Small intestine (tissue), 7 donors: ENCODE measurements around the gene LHX2. TPM values are rescaled to one million over a fixed set of nuclear protein-coding genes. Genes with fewer than 3 reads are reported as not detected.
"Not testable (repeated sequence)": the region's sequence is repeated elsewhere in the genome, so short reads cannot be mapped to it uniquely, and the experiment has no call there.

Experiments
- DNase-seq, 2 donors: peaks; one replicate each; pipeline versions ENCODE4 v3.0.0 to v3.0.0-alpha.2; 2013
- FAIRE-seq: peaks from 2 replicates; lab custom pipeline; 2012; peaks lifted over from hg19 to GRCh38; lab: Jason Lieb, UNC
- H3K27ac ChIP-seq, 3 donors: one replicate each; pipeline ENCODE4 v1.5.1; 2013; ENCODE audit warnings: low read length in 2 of 3, mild to moderate bottlenecking in 2 of 3, control low read depth in 1 of 3, inconsistent platforms in 1 of 3, low read depth in 1 of 3, moderate library complexity in 1 of 3
- H3K27me3 ChIP-seq, 3 donors: one replicate each; pipeline ENCODE4 v1.6.1; 2013; ENCODE audit warnings: low read length in 3 of 3, inconsistent platforms in 1 of 3; ENCODE audit not compliant: control insufficient read depth in 3 of 3, insufficient read depth in 3 of 3
- H3K36me3 ChIP-seq, 3 donors: one replicate each; pipeline ENCODE4 v1.6.1; 2013; ENCODE audit warnings: low read length in 3 of 3, inconsistent platforms in 1 of 3, low read depth in 1 of 3, mild to moderate bottlenecking in 1 of 3, moderate library complexity in 1 of 3; ENCODE audit not compliant: control insufficient read depth in 3 of 3, insufficient read depth in 2 of 3
- H3K4me1 ChIP-seq, 3 donors: one replicate each; pipeline ENCODE4 v1.6.1; 2013; ENCODE audit warnings: low read length in 2 of 3, inconsistent platforms in 1 of 3, low read depth in 1 of 3, mild to moderate bottlenecking in 1 of 3, moderate library complexity in 1 of 3; ENCODE audit not compliant: control insufficient read depth in 3 of 3, insufficient read depth in 2 of 3
- H3K4me3 ChIP-seq, 3 donors: one replicate each; pipeline ENCODE4 v1.5.1; 2013; ENCODE audit warnings: low read length in 3 of 3, control low read depth in 1 of 3, inconsistent platforms in 1 of 3, low read depth in 1 of 3, mild to moderate bottlenecking in 1 of 3, moderate library complexity in 1 of 3
- H3K9me3 ChIP-seq, 2 donors: one replicate each; pipeline ENCODE4 v1.6.1; 2013; ENCODE audit warnings: low read depth in 1 of 2, low read length in 1 of 2; ENCODE audit not compliant: control insufficient read depth in 2 of 2, insufficient read depth in 1 of 2
- WGBS, 3 donors: extraction: QIAGEN DNeasy Blood & Tissue Kit; methylation state at CpG; one replicate each; pipeline ENCODE4 v1.1.7; 2013; 5-methylcytosine and 5-hydroxymethylcytosine counted together
- polyA plus RNA-seq, 4 donors: library from polyadenylated mRNA; stranded (reverse) in 3 of 4; unstranded in 1 of 4; fragments of 200-250 nt in 3 of 4; fragments of 120-200 nt in 1 of 4; gene quantifications; one replicate each; pipeline versions ENCODE4 v1.2.1 to v1.2.3, GENCODE V29; 2013
- donor health status: healthy with polysubstance abuse.
- donor health status: control.
- donor health status: control.
- donor health status: Bipolar disorder and iron deficiency.
- donor health status: healthy.

The LHX2 gene
- polyA plus RNA-seq, 4 donors: 0.07 TPM; not detected in 3

DNA sequence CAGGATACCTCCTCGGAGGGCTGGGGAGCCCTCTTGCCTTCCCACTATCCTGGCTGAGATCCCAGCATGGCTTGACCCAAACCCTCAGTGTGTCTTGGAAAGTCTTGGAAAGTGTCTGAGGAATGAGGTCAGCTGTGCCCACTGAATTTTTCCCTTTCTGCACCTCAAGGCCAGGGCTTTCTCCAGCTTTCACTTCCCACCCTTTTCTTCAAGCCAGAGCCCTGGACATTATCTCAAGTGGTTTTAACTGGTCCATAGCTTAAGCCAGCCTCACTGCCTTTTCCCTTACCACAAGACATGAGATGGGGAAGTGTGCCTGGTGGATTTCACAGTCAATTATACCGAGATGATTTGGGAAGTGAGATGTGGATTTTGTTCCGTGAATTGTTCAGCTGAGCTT is 35.7 kb upstream of the LHX2 start:
- Histone ChIP-seq H3K4me3 (no peak overlapping the region), H3K27me3 (peaks cover 0 to 37% (median 7%) of the 10 kb centered on the region in 3 donors), H3K36me3 (no peaks in the 10 kb centered on the region), H3K9me3 (peaks cover 0 to 5% of the 10 kb centered on the region in 2 donors), H3K27ac (no peak overlapping the region), H3K4me1 (no peaks in the 10 kb centered on the region)
- no peak for DNase-seq
- 67 to 69% (median 68%) methylated on average over 3 of the region's 3 CpGs for WGBS, 3 donors
- FAIRE-seq: no peak

DNA sequence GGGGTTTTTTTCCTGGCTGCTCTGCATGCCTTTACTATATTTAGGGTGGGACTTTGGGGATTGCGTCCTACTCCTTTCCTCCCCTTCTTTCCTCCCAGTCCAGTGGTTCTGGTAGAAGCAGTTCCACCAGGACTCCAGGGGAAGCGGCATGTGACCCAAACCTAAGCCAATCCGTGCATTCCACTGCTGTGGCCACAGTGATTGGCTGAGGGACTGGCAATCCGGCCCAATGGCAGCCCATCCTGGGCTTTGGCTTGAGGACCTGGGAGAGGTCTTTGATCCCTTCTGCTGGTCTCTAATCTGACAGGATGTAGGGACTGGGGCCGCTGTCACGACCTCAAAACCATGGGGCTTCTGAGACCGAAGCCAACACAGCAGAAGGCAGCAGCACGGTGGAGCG is 35.0 kb upstream of the LHX2 start:
- H3K9me3 ChIP-seq, H3K4me3 ChIP-seq, H3K27ac ChIP-seq, H3K36me3 ChIP-seq, H3K4me1 ChIP-seq, DNase-seq, FAIRE-seq: not testable (repeated sequence)
- H3K27me3 ChIP-seq: peaks cover 0 to 40% (median 9%) of the 10 kb centered on the region in 3 donors
- 78% methylated on average over 4 of the region's 9 CpGs; no CpG with 5 or more reads in 2 of the 3 donors for WGBS, 3 donors

DNA sequence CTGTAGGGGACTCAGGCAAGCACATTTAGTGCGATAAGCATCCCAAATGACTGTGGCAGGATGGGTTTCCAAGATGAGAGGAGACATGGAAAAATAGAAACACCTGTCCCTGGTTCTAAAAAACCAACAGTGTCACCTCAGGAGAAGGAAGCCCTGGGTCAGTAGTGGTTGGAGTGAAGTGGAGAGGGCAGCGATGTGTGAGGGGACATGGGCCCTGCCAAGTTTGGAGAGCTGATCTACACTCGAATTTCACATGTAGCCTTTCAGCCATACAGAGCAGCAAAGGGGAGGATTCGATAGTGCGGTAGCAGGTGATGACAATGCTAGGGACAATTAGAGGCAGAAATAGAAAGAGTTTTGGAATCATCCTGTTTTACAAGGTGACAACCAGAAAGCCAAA is 32.6 kb upstream of the LHX2 start:
- Histone ChIP-seq H3K9me3 (no peaks in the 10 kb centered on the region), H3K27ac (no peak overlapping the region), H3K4me1 (no peaks in the 10 kb centered on the region), H3K4me3 (no peak overlapping the region), H3K27me3 (peaks cover 0 to 52% (median 9%) of the 10 kb centered on the region in 3 donors), H3K36me3 (no peaks in the 10 kb centered on the region)
- DNase-seq: no peak
- 75 to 89% (median 87%) methylated on average over 4 of the region's 5 CpGs for WGBS, 3 donors
- FAIRE-seq: no peak

DNA sequence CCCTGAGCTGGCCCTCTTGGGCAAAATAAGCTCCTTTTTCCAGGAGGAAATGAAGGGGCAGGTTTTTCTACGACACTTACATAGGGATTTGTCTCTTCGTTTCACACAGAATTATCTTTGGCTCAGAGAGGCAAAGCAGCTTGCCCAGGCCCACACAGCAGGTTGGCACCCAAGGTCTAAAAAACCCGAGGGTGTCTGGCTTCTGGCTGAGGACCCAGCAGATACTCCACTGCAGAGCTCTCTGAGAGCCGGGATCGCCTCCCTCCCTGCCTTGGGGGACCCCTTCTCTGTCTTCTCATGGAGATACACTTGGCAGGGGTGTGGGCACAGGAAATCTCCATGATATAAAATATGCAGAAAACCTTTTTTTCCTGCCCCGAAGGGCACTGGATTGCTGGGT is 29.0 kb upstream of the LHX2 start:
- peaks cover 0 to 48% (median 9%) of the 10 kb centered on the region in 3 donors for H3K27me3 ChIP-seq
- H3K9me3 ChIP-seq: no peaks in the 10 kb centered on the region
- H3K4me1 ChIP-seq: no peaks in the 10 kb centered on the region
- no peak overlapping the region for H3K4me3 ChIP-seq
- no peaks in the 10 kb centered on the region for H3K36me3 ChIP-seq
- no peak for DNase-seq
- no peak for FAIRE-seq
- H3K27ac ChIP-seq: no peak overlapping the region
- 80 to 82% (median 82%) methylated on average over 6 of the region's 6 CpGs for WGBS, 3 donors

DNA sequence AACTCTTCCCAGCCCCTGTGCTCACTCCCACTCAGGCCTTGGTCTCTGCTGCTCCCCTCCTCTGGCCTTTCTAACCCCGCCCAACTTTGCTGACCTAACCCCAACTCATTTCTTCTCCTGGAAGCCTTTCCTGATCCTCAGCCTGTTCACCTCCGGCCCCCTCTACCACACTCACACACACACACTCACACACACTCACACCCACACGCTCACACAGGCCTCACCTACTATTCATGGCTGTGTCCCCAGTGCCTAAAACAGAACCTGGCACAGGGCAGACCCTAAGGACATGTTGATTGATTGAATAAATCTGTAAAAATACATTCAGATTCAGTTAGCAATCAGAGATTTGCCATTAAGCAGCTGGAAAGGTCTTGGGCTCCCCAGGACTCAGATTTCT is 28.5 kb upstream of the LHX2 start:
- Histone ChIP-seq H3K27me3 (peaks cover 0 to 53% (median 11%) of the 10 kb centered on the region in 3 donors), H3K9me3 (no peaks in the 10 kb centered on the region), H3K36me3 (no peaks in the 10 kb centered on the region), H3K4me1 (no peaks in the 10 kb centered on the region), H3K4me3 (no peak overlapping the region), H3K27ac (no peak overlapping the region)
- DNase-seq: no peak
- FAIRE-seq: no peak
- 75 to 79% (median 75%) methylated on average over 3 of the region's 3 CpGs for WGBS, 3 donors

DNA sequence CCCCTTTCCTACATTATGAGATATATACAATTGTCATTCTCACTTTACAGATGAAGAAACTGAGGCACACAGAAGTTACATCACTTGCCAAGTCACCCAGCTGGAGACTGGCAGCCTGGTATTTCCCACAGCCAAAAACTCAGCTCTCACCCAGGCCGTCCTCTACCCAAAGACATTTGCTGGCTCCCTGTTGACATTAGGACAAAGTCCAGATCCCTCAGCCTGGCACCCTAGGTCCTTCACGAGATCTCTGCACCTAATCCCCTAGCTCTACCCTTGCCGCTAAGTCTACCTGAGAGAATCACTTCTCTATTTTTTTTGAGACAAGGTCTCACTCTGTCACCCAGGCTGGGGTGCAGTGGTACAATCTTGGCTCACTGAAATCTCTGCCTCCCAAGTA is 26.8 kb upstream of the LHX2 start:
- Histone ChIP-seq H3K27me3 (peaks cover 0 to 60% (median 13%) of the 10 kb centered on the region in 3 donors), H3K36me3 (no peaks in the 10 kb centered on the region), H3K4me1 (no peaks in the 10 kb centered on the region), H3K4me3 (no peak overlapping the region), H3K27ac (no peak overlapping the region), H3K9me3 (no peaks in the 10 kb centered on the region)
- no peak for DNase-seq
- WGBS, 3 donors: 49 to 79% (median 66%) methylated on average over 3 of the region's 3 CpGs
- FAIRE-seq: no peak

DNA sequence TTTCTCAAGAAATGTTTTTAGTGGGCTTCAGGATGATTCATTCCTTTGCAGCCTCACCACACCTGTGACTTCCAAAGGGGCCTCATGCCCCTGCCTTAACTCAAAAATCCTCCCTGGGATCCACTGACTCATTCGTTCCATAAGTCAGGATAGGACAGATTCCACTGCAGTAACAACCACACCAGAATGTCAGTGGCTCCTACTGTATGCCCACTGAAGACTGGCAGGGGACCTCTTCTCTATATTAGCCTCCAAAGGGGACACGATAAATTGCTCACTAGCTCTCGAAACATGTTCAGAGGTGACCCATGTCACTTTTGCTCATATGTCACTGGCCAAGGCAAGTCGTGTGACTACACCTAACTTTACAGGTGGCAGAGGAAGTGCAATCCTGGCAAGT is 25.7 kb upstream of the LHX2 start:
- H3K9me3 ChIP-seq: no peaks in the 10 kb centered on the region
- H3K36me3 ChIP-seq: no peaks in the 10 kb centered on the region
- H3K27ac ChIP-seq: no peak overlapping the region
- H3K4me3 ChIP-seq: no peak overlapping the region
- DNase-seq (no peak), FAIRE-seq (no peak)
- peaks cover 0 to 59% (median 8%) of the 10 kb centered on the region in 3 donors for H3K27me3 ChIP-seq
- 63 to 77% (median 70%) methylated on average over 4 of the region's 4 CpGs for WGBS, 3 donors
- H3K4me1 ChIP-seq: no peaks in the 10 kb centered on the region

DNA sequence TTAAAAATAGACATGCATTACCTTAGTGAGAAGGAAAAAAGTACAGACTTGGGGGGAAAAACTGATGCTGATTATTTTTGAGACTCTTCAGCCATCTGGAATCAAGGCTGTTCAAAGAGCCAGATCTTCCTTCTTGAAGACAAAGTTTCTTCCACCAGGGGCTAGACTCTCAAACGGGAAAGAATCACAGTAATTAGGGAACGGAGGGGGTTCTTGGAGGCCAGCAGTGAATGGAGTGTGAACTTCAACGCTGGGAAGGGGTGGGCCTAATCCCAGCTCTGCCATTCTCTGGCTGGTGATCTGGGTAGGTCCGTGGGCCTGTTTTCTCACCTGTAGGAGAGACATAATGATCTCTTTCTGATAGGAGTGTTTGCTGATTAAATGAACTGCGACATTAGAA is 21.1 kb upstream of the LHX2 start:
- Histone ChIP-seq H3K9me3 (no peaks in the 10 kb centered on the region), H3K4me1 (no peaks in the 10 kb centered on the region), H3K27me3 (peaks cover 0 to 53% (median 8%) of the 10 kb centered on the region in 3 donors), H3K36me3 (no peaks in the 10 kb centered on the region), H3K27ac (no peak overlapping the region), H3K4me3 (no peak overlapping the region)
- FAIRE-seq (no peak), DNase-seq (no peak)
- WGBS, 3 donors: 25 to 32% (median 30%) methylated on average over 5 of the region's 5 CpGs

DNA sequence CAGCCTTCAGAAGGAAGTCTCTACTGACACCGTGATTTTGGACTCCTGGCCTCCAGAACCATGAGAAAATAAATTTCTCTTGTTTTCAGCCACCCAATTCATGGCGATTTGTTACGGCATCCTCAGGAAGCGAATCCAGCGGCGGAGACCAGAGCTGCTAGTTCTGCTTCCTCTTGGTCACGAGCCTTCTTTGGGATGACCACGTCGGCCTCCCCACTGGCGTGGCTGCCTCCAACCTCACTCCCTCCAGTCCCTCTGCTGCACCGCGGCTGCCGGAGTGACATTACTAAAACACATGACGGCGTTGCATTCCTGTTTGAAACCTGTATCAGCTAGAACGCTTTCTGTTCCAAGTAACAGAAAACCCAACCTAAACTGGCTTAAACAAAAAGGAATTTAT is 18.9 kb upstream of the LHX2 start:
- not testable (repeated sequence) for H3K27ac ChIP-seq, H3K36me3 ChIP-seq, FAIRE-seq, DNase-seq, H3K4me1 ChIP-seq, H3K9me3 ChIP-seq, H3K4me3 ChIP-seq
- WGBS, 3 donors: 66 to 83% (median 77%) methylated on average over 10 to 11 of the region's 16 CpGs
- H3K27me3 ChIP-seq: peaks cover 3 to 62% (median 27%) of the 10 kb centered on the region in 3 donors
